H1 (cell line): ENCODE data around the gene ADAM30. TPM values are rescaled to one million over a fixed set of nuclear protein-coding genes. Genes with fewer than 3 reads are reported as not detected.

Experiments
- CTCF ChIA-PET: fragments of 300-600 bp; sonication (Branson Sonifier 250); formaldehyde crosslinking; loops from one replicate; lab custom pipeline; 2021; ENCODE audit not compliant: partially characterized antibody; lab: Charles Lee
- POLR2A ChIA-PET: fragments of 300-600 bp; sonication (Branson Sonifier 250); formaldehyde crosslinking; loops from one replicate; lab custom pipeline; 2021; ENCODE audit warnings: inconsistent platforms; ENCODE audit not compliant: partially characterized antibody; lab: Charles Lee
- DNase-seq, 2 experiments: peaks; one replicate each; pipeline versions ENCODE4 v3.0.0 to v3.0.0-alpha.2; 2010 to 2022; ENCODE audit warnings: low spot score in 2 of 2, low read depth in 1 of 2, mixed read lengths in 1 of 2
- FAIRE-seq: peaks from 2 replicates; lab custom pipeline; 2011; peaks lifted over from hg19 to GRCh38; lab: Jason Lieb, UNC
- H2AFZ ChIP-seq: 2 replicates; pipeline ENCODE4 v1.8.1; 2012; ENCODE audit warnings: low read length, inconsistent platforms
- H2AK5ac ChIP-seq: 2 replicates; pipeline ENCODE4 v1.6.1; 2013; ENCODE audit warnings: low read depth, low read length
- H2BK120ac ChIP-seq: replicated peaks from 2 replicates; pipeline ENCODE3; 2013; ENCODE audit warnings: low read depth, low read length, inconsistent platforms
- H2BK12ac ChIP-seq: 2 replicates; pipeline ENCODE4 v1.6.1; 2013; ENCODE audit warnings: low read depth, low read length
- H2BK15ac ChIP-seq: 2 replicates; pipeline ENCODE4 v1.6.1; 2013; ENCODE audit warnings: low read length
- H2BK20ac ChIP-seq: 2 replicates; pipeline ENCODE4 v1.6.1; 2013; ENCODE audit warnings: low read length
- H2BK5ac ChIP-seq: 2 replicates; pipeline ENCODE4 v1.6.1; 2013; ENCODE audit warnings: low read depth, low read length
- H3K14ac ChIP-seq: 2 replicates; pipeline ENCODE4 v1.6.1; 2013; ENCODE audit warnings: inconsistent platforms; ENCODE audit not compliant: insufficient read length
- H3K18ac ChIP-seq: 2 replicates; pipeline ENCODE4 v1.6.1; 2013; ENCODE audit warnings: low read length; ENCODE audit errors: extremely low read depth
- H3K23ac ChIP-seq: 2 replicates; pipeline ENCODE4 v1.6.1; 2013; ENCODE audit warnings: inconsistent platforms; ENCODE audit not compliant: insufficient read length
- H3K23me2 ChIP-seq: 2 replicates; pipeline ENCODE4 v1.6.1; 2013; ENCODE audit warnings: low read depth, low read length
- H3K27ac ChIP-seq: 2 replicates; pipeline ENCODE4 v1.6.1; 2011; ENCODE audit warnings: low read depth, low read length, inconsistent platforms
- H3K27me3 ChIP-seq, 4 experiments: replicated peaks in 1 of 4; 1 replicate in 1 of 4; 2 replicates in 3 of 4; pipeline versions ENCODE4 v1.6.1 to v1.8.1; 2011 to 2013; ENCODE audit warnings: low read length in 3 of 4, mild to moderate bottlenecking in 3 of 4, inconsistent platforms in 2 of 4, mixed read lengths in 2 of 4, moderate library complexity in 1 of 4; ENCODE audit not compliant: control insufficient read depth in 3 of 4, insufficient read depth in 3 of 4; ENCODE audit errors: extremely low read depth in 1 of 4
- H3K36me3 ChIP-seq, 4 experiments: 2 replicates each; pipeline versions ENCODE4 v1.6.1 to v1.8.1; 2011 to 2013; ENCODE audit warnings: mild to moderate bottlenecking in 4 of 4, low read length in 3 of 4, moderate library complexity in 2 of 4, control low read depth in 1 of 4, inconsistent platforms in 1 of 4; ENCODE audit not compliant: insufficient read depth in 4 of 4, control insufficient read depth in 2 of 4
- H3K4ac ChIP-seq: replicated peaks from 2 replicates; pipeline ENCODE3; 2013; ENCODE audit warnings: low read length, low read depth, mixed read lengths, inconsistent platforms; ENCODE audit not compliant: insufficient read length
- H3K4me1 ChIP-seq, 4 experiments: replicated peaks in 1 of 4; 1 replicate in 1 of 4; 2 replicates in 3 of 4; pipeline versions ENCODE4 v1.6.1 to v1.8.1; 2011 to 2013; ENCODE audit warnings: low read length in 3 of 4, inconsistent platforms in 2 of 4, mixed read lengths in 1 of 4; ENCODE audit not compliant: insufficient read depth in 4 of 4, control insufficient read depth in 3 of 4
- H3K4me2 ChIP-seq, 2 experiments: 2 replicates each; pipeline versions ENCODE4 v1.6.1 to v1.8.1; 2011 to 2013; ENCODE audit warnings: low read depth in 2 of 2, low read length in 2 of 2, control low read depth in 1 of 2, inconsistent platforms in 1 of 2, mild to moderate bottlenecking in 1 of 2; ENCODE audit not compliant: insufficient read depth in 1 of 2
- H3K4me3 ChIP-seq, 4 experiments: fragments of 200-600, 300-600 bp in 1 of 4; sonication (generic), shearing (Covaris generic), sonication (Bioruptor Twin) in 1 of 4; 2 replicates each; pipeline versions ENCODE4 v1.5.1 to v1.8.1; 2011 to 2016; ENCODE audit warnings: low read length in 4 of 4, low read depth in 3 of 4, control low read depth in 2 of 4, inconsistent platforms in 2 of 4, mild to moderate bottlenecking in 2 of 4, mixed read lengths in 1 of 4, moderate library complexity in 1 of 4; ENCODE audit not compliant: insufficient read depth in 2 of 4; ENCODE audit errors: extremely low read depth in 1 of 4
- H3K56ac ChIP-seq: replicated peaks from 2 replicates; pipeline ENCODE3; 2013; ENCODE audit warnings: low read depth, mild to moderate bottlenecking, mixed read lengths, low read length, inconsistent platforms; ENCODE audit not compliant: insufficient read length
- H3K79me1 ChIP-seq: 2 replicates; pipeline ENCODE4 v1.6.1; 2013; ENCODE audit warnings: low read depth, low read length, control low read depth
- H3K79me2 ChIP-seq, 2 experiments: 2 replicates each; pipeline versions ENCODE4 v1.6.1 to v1.8.1; 2012 to 2013; ENCODE audit warnings: low read length in 2 of 2, mild to moderate bottlenecking in 2 of 2, inconsistent platforms in 1 of 2; ENCODE audit not compliant: insufficient read depth in 2 of 2, control insufficient read depth in 1 of 2
- H3K9ac ChIP-seq, 4 experiments: replicated peaks in 1 of 4; 1 replicate in 1 of 4; 2 replicates in 3 of 4; pipeline versions ENCODE4 v1.6.1 to v1.8.1; 2011 to 2013; ENCODE audit warnings: low read depth in 3 of 4, low read length in 3 of 4, control low read depth in 2 of 4, mild to moderate bottlenecking in 2 of 4, moderate library complexity in 2 of 4, inconsistent platforms in 1 of 4; ENCODE audit errors: extremely low read depth in 1 of 4
- H3K9me3 ChIP-seq, 2 experiments: 2 replicates each; pipeline versions ENCODE4 v1.6.1 to v1.8.1; 2012 to 2013; ENCODE audit warnings: mild to moderate bottlenecking in 2 of 2, moderate library complexity in 2 of 2, control low read depth in 1 of 2, inconsistent platforms in 1 of 2, low read depth in 1 of 2, low read length in 1 of 2, mixed read lengths in 1 of 2; ENCODE audit not compliant: insufficient read depth in 2 of 2
- H4K20me1 ChIP-seq, 2 experiments: replicated peaks in 1 of 2; 2 replicates each; pipeline versions ENCODE3 to v1.8.1; 2011 to 2013; ENCODE audit warnings: inconsistent platforms in 2 of 2, low read length in 2 of 2, mild to moderate bottlenecking in 1 of 2; ENCODE audit not compliant: insufficient read depth in 2 of 2, control insufficient read depth in 1 of 2
- H4K5ac ChIP-seq: 2 replicates; pipeline ENCODE4 v1.6.1; 2013; ENCODE audit warnings: low read length, low read depth, mixed read lengths, inconsistent platforms; ENCODE audit not compliant: insufficient read length
- H4K8ac ChIP-seq: 2 replicates; pipeline ENCODE4 v1.8.0; 2013; ENCODE audit warnings: mild to moderate bottlenecking, moderate library complexity, low read length, inconsistent platforms; ENCODE audit not compliant: insufficient read depth; ENCODE audit errors: extremely low read depth
- H4K91ac ChIP-seq: replicated peaks from 2 replicates; pipeline ENCODE3; 2013; ENCODE audit warnings: low read length, mixed read lengths, inconsistent platforms; ENCODE audit not compliant: insufficient read length
- POU5F1 ChIP-seq: IDR thresholded peaks from 2 replicates; pipeline ENCODE4 v1.6.1; 2011; ENCODE audit warnings: low read depth, mild to moderate bottlenecking, low read length, moderate library complexity
- polyA plus RNA-seq, 7 experiments: library from polyadenylated mRNA; depleted of rRNA in 3 of 7; stranded (reverse) in 5 of 7; unstranded in 2 of 7; fragments of >200 nt in 5 of 7; fragments of 200-250 nt in 2 of 7; gene quantifications; 1 replicate in 5 of 7; 2 replicates in 1 of 7; 4 replicates in 1 of 7; pipeline versions ENCODE4 v1.2.1 to v1.2.3, GENCODE V29; 2011 to 2013; ENCODE audit warnings: missing spikeins in 2 of 7, mixed read lengths in 2 of 7
- total RNA-seq: library from RNA; stranded (reverse); fragmentation: NEBNext Ultra II Directional; extraction: Animal tissue kit (Norgen Biotek cat#: 25700); gene quantifications from 2 replicates; pipeline ENCODE4 v1.2.1, GENCODE V29; 2021

ADAM30 gene
- total and polyA plus RNA-seq, 2 of the 8 experiments (the other 6 are each of a cell fraction or from before 2014, with no cell fraction given) = not detected

- Histone ChIP-seq H3K4ac (no peak overlapping the region), H2BK15ac (no peak overlapping the region), H2AK5ac (no peak overlapping the region), H3K9ac (no peak overlapping the region), H2BK5ac (no peak overlapping the region), H3K36me3 (no peaks in the 10 kb centered on the region), H3K23ac (no peak overlapping the region), H4K8ac (no peak overlapping the region), H3K18ac (no peak overlapping the region), H3K4me2 (no peak overlapping the region), H3K27me3 (no peaks in the 10 kb centered on the region), H3K9me3 (no peaks in the 10 kb centered on the region), H4K5ac (no peak overlapping the region), H3K79me1 (no peaks in the 10 kb centered on the region), H3K4me1 (no peaks in the 10 kb centered on the region), H4K20me1 (no peaks in the 10 kb centered on the region), H2BK20ac (no peak overlapping the region), H2AFZ (no peak overlapping the region), H2BK120ac (no peak overlapping the region), H2BK12ac (no peak overlapping the region), H3K79me2 (no peaks in the 10 kb centered on the region), H3K14ac (no peak overlapping the region), H3K4me3 (no peak overlapping the region), H3K27ac (no peak overlapping the region), H4K91ac (no peak overlapping the region), H3K23me2 (no peaks in the 10 kb centered on the region), H3K56ac (no peak overlapping the region)
- CTCF ChIA-PET = interaction anchor here (0.8 to 6.8 kb wide), 6 partner anchors 9 to 62 kb away, joined by 3 to 62 read pairs (median 8); partner anchors contain the start of gene ADAM30
- DNase-seq (no peak), FAIRE-seq (no peak)
- POLR2A ChIA-PET = no interaction called here
- no peak for TF ChIP-seq POU5F1
Observed at GRCh38 chr1:119887427-119887826, 8.9 kb downstream of the ADAM30 start.
